CD4-positive, alpha-beta T cell (primary cell): ENCODE results near the gene NECTIN4. TPM values are rescaled to one million over a fixed set of nuclear protein-coding genes. Genes with fewer than 3 reads are reported as not detected.

Source experiments
- ATAC-seq: fragments of 200-7000 bp; cut with Tn5 transposase; one replicate; pipeline ENCODE4 v1.10.0; 2022; ENCODE audit warnings: mild to moderate bottlenecking; ENCODE audit not compliant: poor library complexity
- CTCF ChIA-PET: fragments of 350-600 bp; sonication (Branson Sonifier 250); formaldehyde crosslinking; loops from one replicate; lab custom pipeline; 2021; ENCODE audit warnings: antibody characterized with exemption, inconsistent platforms; lab: Charles Lee
- POLR2A ChIA-PET: fragments of 350-600 bp; sonication (Branson Sonifier 250); formaldehyde crosslinking; loops from one replicate; lab custom pipeline; 2021; ENCODE audit warnings: antibody characterized with exemption, inconsistent platforms; lab: Charles Lee
- DNase-seq, 14 experiments: peaks; one replicate each; pipeline ENCODE4 v3.0.0-alpha.2; 2013 to 2020; ENCODE audit warnings: mixed read lengths in 2 of 14
- H3K27ac ChIP-seq, 2 donors: one replicate each; pipeline versions ENCODE4 v1.5.1 to v1.7.0; 2013; ENCODE audit warnings: low read length in 2 of 2, low read depth in 1 of 2, mild to moderate bottlenecking in 1 of 2
- H3K27me3 ChIP-seq, 2 experiments: 1 replicate in 1 of 2; 2 replicates in 1 of 2; pipeline versions ENCODE4 v1.6.1 to v1.7.0; 2013; ENCODE audit warnings: low read length in 2 of 2, control low read depth in 1 of 2, mild to moderate bottlenecking in 1 of 2, moderate library complexity in 1 of 2; ENCODE audit not compliant: insufficient read depth in 2 of 2, control insufficient read depth in 1 of 2
- H3K36me3 ChIP-seq: one replicate; pipeline ENCODE4 v1.6.1; 2013; ENCODE audit warnings: low read length, control low read depth; ENCODE audit not compliant: insufficient read depth
- H3K4me1 ChIP-seq: one replicate; pipeline ENCODE4 v1.6.1; 2013; ENCODE audit warnings: low read length, control low read depth; ENCODE audit not compliant: insufficient read depth
- H3K4me3 ChIP-seq: one replicate; pipeline ENCODE4 v1.5.1; 2013; ENCODE audit warnings: mild to moderate bottlenecking, low read length, moderate library complexity
- H3K9me3 ChIP-seq, 2 experiments: 1 replicate in 1 of 2; 2 replicates in 1 of 2; pipeline versions ENCODE4 v1.6.1 to v1.7.0; 2013; ENCODE audit warnings: low read length in 2 of 2, mild to moderate bottlenecking in 2 of 2, control low read depth in 1 of 2, moderate library complexity in 1 of 2; ENCODE audit not compliant: control insufficient read depth in 1 of 2, insufficient read depth in 1 of 2
- H3K27ac Mint-ChIP-seq: one replicate; pipeline ENCODE4 v1.8.0; 2020; ENCODE audit warnings: mixed read lengths
- H3K27me3 Mint-ChIP-seq: one replicate; pipeline ENCODE4 v1.8.0; 2021; ENCODE audit warnings: mixed read lengths
- H3K36me3 Mint-ChIP-seq: one replicate; pipeline ENCODE4 v1.8.0; 2021; ENCODE audit warnings: low read depth, mixed read lengths
- H3K4me1 Mint-ChIP-seq: one replicate; pipeline ENCODE4 v1.8.0; 2021; ENCODE audit warnings: low read depth, mixed read lengths
- H3K4me3 Mint-ChIP-seq: one replicate; pipeline ENCODE4 v1.8.0; 2020; ENCODE audit warnings: mild to moderate bottlenecking, mixed read lengths
- H3K9me3 Mint-ChIP-seq: one replicate; pipeline ENCODE4 v1.8.0; 2020; ENCODE audit warnings: mixed read lengths
- CTCF ChIP-seq: fragments of 200-600 bp; IDR thresholded peaks from one replicate; pipeline ENCODE4 v1.8.0; 2022; ENCODE audit warnings: antibody characterized with exemption, mild to moderate bottlenecking
- intact Hi-C, 2 experiments: fragments of 100-400 bp; cut with DNase I in 1 of 2; cut with micrococcal nuclease in 1 of 2; formaldehyde crosslinking; loops; one replicate each; pipeline versions ENCODE4 v1.15.1 to v1.9.0; 2023 to 2025; cut with DNase I, micrococcal nuclease
- polyA plus RNA-seq, 2 donors: library from polyadenylated mRNA; unstranded; fragments of 120-200 nt; gene quantifications; one replicate each; pipeline ENCODE4 v1.2.1, GENCODE V29; 2013
- total RNA-seq, 174 experiments: library from RNA in 2 of 174; stranded (reverse) in 2 of 174; gene quantifications; one replicate each; pipeline ENCODE4 v1.2.3 and lab custom pipeline; 2021 to 2026

NECTIN4 gene
- total RNA-seq (under 1 TPM; 0.22 TPM), total RNA-seq (lab: John Stamatoyannopoulos, UW) (0 to 0.40 (median 0.04) reads per million in 172 experiments)
- not detected for polyA plus RNA-seq (2013, experiment 1 of 2)
- 0.07 TPM for polyA plus RNA-seq (2013, experiment 2 of 2)

GRCh38 chr1:161089251-161089924 is at the start of gene NECTIN4:
Gene NECTIN4, minus strand, starts transcription at chr1:161089558. Its CDS starts 262 bp downstream, at chr1:161089296.
- TF ChIP-seq CTCF = no peak
- H3K9me3 Mint-ChIP-seq = no peaks in the 10 kb centered on the region
- ATAC-seq = no peak
- no peaks in the 10 kb centered on the region for H3K27me3 Mint-ChIP-seq
- peaks cover 9% of the 10 kb centered on the region for H3K4me1 Mint-ChIP-seq
- H3K27ac Mint-ChIP-seq = no peak within 1 kb of the TSS
- Histone ChIP-seq H3K36me3 (no peaks in the 10 kb centered on the region), H3K4me3 (no peak within 1 kb of the TSS), H3K27me3 (no peaks in the 10 kb centered on the region), H3K27ac (no peak within 1 kb of the TSS), H3K4me1 (no peaks in the 10 kb centered on the region), H3K9me3 (no peaks in the 10 kb centered on the region)
- H3K4me3 Mint-ChIP-seq = no peak within 1 kb of the TSS
- DNase-seq = peak in 1 of 14 experiments; percentile 21
- POLR2A ChIA-PET = interaction anchor here (0.9 to 1.2 kb wide), 2 partner anchors 9 to 43 kb away, joined by 3 read pairs; partner anchors contain the start of gene KLHDC9
- intact Hi-C loops = no loop called here
- CTCF ChIA-PET = no interaction called here
- no peaks in the 10 kb centered on the region for H3K36me3 Mint-ChIP-seq

DNA sequence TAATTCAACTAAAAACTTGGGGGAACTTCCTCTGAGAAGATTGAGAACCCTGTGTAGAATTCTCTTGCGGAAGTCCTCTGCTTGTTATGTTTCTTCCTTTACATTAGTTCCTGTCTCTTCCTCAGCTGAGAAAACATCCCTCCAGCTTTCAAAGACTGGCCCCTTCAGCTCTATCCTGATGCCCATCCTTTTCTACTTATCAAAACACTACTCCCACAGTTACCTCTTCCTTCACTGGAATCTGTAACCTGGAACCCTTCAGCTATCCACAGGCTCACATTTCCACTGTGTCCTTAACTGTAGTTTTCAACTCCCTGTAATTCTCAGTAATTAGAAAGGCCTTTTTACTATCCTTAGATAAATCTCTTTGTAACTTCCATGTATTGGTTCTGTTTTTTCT is 49.1 kb upstream of the NECTIN4 start:
- H3K4me3 Mint-ChIP-seq = no peak overlapping the region
- Histone ChIP-seq H3K36me3 (no peaks in the 10 kb centered on the region), H3K4me3 (no peak overlapping the region), H3K27me3 (no peaks in the 10 kb centered on the region), H3K27ac (no peak overlapping the region), H3K4me1 (peaks cover 14% of the 10 kb centered on the region), H3K9me3 (no peaks in the 10 kb centered on the region)
- H3K27ac Mint-ChIP-seq = peak overlapping the region; percentile 50
- POLR2A ChIA-PET = interaction anchor here (1.0 to 3.3 kb wide), 3 partner anchors 11 to 21 kb away, joined by 4 to 11 read pairs (median 4); partner anchors contain the start of genes NIT1, PFDN2 and UFC1
- DNase-seq (no peak), ATAC-seq (no peak)
- peaks cover 6% of the 10 kb centered on the region for H3K4me1 Mint-ChIP-seq
- no peaks in the 10 kb centered on the region for H3K9me3 Mint-ChIP-seq
- H3K36me3 Mint-ChIP-seq = no peaks in the 10 kb centered on the region
- intact Hi-C loops = loop anchor here in 1 of 2 experiments (10.0 kb wide), 1 partner anchor 854 kb away; the partner anchor contains the start of gene PEX19
- no peaks in the 10 kb centered on the region for H3K27me3 Mint-ChIP-seq
- no peak for TF ChIP-seq CTCF
- CTCF ChIA-PET = interaction anchor here (0.7 to 1.3 kb wide), 3 partner anchors 41 to 67 kb away, joined by 3 to 5 read pairs (median 3); no protein-coding TSS in a partner anchor

DNA sequence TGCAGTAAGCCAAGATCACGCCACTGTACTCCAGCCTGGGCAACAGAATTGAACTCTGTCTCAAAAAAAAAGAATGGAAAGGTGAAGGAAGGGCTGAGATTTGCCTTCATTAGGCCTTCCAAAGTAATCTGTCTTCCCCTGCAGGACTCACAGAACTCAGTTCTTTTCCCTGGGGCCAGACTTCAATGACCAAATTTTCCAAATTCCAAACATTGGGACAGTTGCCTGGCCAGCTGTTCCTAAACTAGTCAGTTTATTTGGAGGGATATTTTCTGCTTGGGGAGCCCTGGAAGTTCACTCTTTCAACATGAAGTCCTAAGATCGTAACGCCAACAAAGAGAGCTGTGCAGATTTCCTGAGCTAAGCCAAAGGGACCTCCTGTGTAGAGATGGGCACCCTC is 48.5 kb upstream of the NECTIN4 start:
- intact Hi-C loops = loop anchor here in 1 of 2 experiments (10.0 kb wide), 1 partner anchor 853 kb away; the partner anchor contains the start of gene PEX19
- Histone ChIP-seq H3K36me3 (no peaks in the 10 kb centered on the region), H3K4me3 (no peak overlapping the region), H3K4me1 (peaks cover 19% of the 10 kb centered on the region), H3K9me3 (no peaks in the 10 kb centered on the region), H3K27ac (no peak overlapping the region), H3K27me3 (no peaks in the 10 kb centered on the region)
- peak overlapping the region; percentile 50 for H3K27ac Mint-ChIP-seq
- no peaks in the 10 kb centered on the region for H3K27me3 Mint-ChIP-seq
- no peak overlapping the region for H3K4me3 Mint-ChIP-seq
- H3K9me3 Mint-ChIP-seq = no peaks in the 10 kb centered on the region
- no peak for TF ChIP-seq CTCF
- ChIA-PET POLR2A (interaction anchor here (1.0 to 3.3 kb wide), 3 partner anchors 10 to 20 kb away, joined by 4 to 11 read pairs (median 4); partner anchors contain the start of genes NIT1, PFDN2 and UFC1), CTCF (interaction anchor here (0.7 to 1.7 kb wide), 3 partner anchors 40 to 66 kb away, joined by 3 to 5 read pairs (median 3); no protein-coding TSS in a partner anchor)
- no peak for ATAC-seq
- H3K4me1 Mint-ChIP-seq = peaks cover 6% of the 10 kb centered on the region
- H3K36me3 Mint-ChIP-seq = no peaks in the 10 kb centered on the region
- no peak for DNase-seq
